Measurements from ENCODE around the gene ITGB4.
A peak's percentile ranks its signal among the peaks of the same experiment; 100 is the strongest.

ITGB4 gene

GRCh38 chr17:75720656-75721462 lies at the start of gene ITGB4:
ITGB4 (plus strand) TSS chr17:75721459; CDS start chr17:75724704, 3,245 bp downstream.
- no peak for TF ChIP-seq CTCF (IDR thresholded peaks at IDR 0.05; ENCODE audit: low read depth, low read length)
- H3K4me3 ChIP-seq (replicated peaks in 1 of 2; ENCODE audit: low read depth in 2 of 2, low read length in 2 of 2), result peak within 1 kb of the TSS in 1 of 2 donors; percentile 15
- DNase-seq (ENCODE audit: low read depth in 2 of 2), result no peak

- no peak for DNase-seq (ENCODE audit: low read depth in 2 of 2)
- no peak for TF ChIP-seq CTCF (IDR thresholded peaks at IDR 0.05; ENCODE audit: low read depth, low read length)
- H3K4me3 ChIP-seq (replicated peaks in 1 of 2; ENCODE audit: low read depth in 2 of 2, low read length in 2 of 2), result no peak overlapping the region
These were observed 49.2 kb upstream of the ITGB4 start for GRCh38 chr17:75672011-75672410.

- DNase-seq (ENCODE audit: low read depth in 2 of 2), result no peak
- H3K4me3 ChIP-seq (replicated peaks in 1 of 2; ENCODE audit: low read depth in 2 of 2, low read length in 2 of 2), result no peak overlapping the region
- TF ChIP-seq CTCF (IDR thresholded peaks at IDR 0.05; ENCODE audit: low read depth, low read length), result no peak
These were observed 47.8 kb upstream of the ITGB4 start for GRCh38 chr17:75673487-75673886.

- DNase-seq (ENCODE audit: low read depth in 2 of 2), result no peak
- TF ChIP-seq CTCF (IDR thresholded peaks at IDR 0.05; ENCODE audit: low read depth, low read length), result no peak
- no peak overlapping the region for H3K4me3 ChIP-seq (replicated peaks in 1 of 2; ENCODE audit: low read depth in 2 of 2, low read length in 2 of 2)
These were observed 44.8 kb upstream of the ITGB4 start for GRCh38 chr17:75676461-75676860.

GRCh38 chr17:75679706-75680211 lies 41.5 kb upstream of the ITGB4 start:
- peak; percentile 16 for TF ChIP-seq CTCF (IDR thresholded peaks at IDR 0.05; ENCODE audit: low read depth, low read length)
- DNase-seq (ENCODE audit: low read depth in 2 of 2), result peak; percentile 57 to 59
- H3K4me3 ChIP-seq (replicated peaks in 1 of 2; ENCODE audit: low read depth in 2 of 2, low read length in 2 of 2), result no peak overlapping the region

- no peak overlapping the region for H3K4me3 ChIP-seq (replicated peaks in 1 of 2; ENCODE audit: low read depth in 2 of 2, low read length in 2 of 2)
- no peak for TF ChIP-seq CTCF (IDR thresholded peaks at IDR 0.05; ENCODE audit: low read depth, low read length)
- no peak for DNase-seq (ENCODE audit: low read depth in 2 of 2)
These were observed 40.8 kb upstream of the ITGB4 start for GRCh38 chr17:75680431-75680830.

Measured in cardiac fibroblast (primary cell).